ENCODE results near the gene OR2B3.
"Not testable (repeated sequence)": the region's sequence is repeated elsewhere in the genome, so short reads cannot be mapped to it uniquely, and the experiment has no call there.

The OR2B3 gene

DNA sequence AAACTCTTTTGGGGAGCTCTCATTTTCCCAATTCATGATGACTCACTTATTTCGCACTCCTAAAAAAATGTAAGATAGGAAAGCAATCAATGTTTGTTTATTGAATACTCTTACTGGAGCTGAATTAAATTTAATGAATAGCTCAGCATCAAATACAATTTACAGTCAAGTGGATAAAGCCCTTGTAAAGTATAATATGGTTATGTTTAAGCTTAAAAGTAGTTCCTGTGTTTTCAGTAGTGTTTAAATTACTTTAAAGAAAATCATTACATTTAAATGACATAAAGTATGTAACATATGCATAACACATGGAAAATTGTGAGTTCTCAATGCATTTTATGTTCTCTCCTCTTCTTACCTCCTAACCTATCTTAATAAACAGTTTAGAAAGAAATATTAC is at the start of gene OR2B3:
Gene OR2B3, minus strand, starts transcription at position 101 of the 400 bp plus-strand sequence. Its CDS starts 65 bp downstream, at position 36.
- DNase-seq: no peak

DNA sequence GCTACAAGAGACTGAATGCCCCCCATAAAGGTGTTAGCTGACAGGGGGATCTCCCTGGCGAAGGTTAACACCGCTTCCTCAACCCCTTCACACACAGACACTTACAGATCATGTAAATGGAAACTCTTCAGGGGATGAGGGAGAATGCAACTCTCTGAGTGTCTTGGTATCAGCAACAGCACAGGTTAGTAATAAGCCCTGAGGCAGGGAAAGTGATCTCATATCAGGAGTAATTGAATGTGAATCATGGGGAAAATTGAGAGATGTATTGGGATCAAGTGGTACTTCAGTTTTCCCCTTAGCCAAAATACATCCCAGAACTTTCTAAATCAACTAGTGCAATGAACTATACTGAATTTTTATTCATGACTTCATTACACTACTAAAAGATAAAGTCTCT is 44.6 kb upstream of the OR2B3 start:
- no peak for DNase-seq

GRCh38 chr6:29130644-29131043 is 43.5 kb upstream of the OR2B3 start:
- DNase-seq: no peak

GRCh38 chr6:29129326-29130012 is 42.4 kb upstream of the OR2B3 start:
- no peak for DNase-seq

- DNase-seq: not testable (repeated sequence)
These were observed 27.9 kb upstream of the OR2B3 start for GRCh38 chr6:29114964-29115363.

GRCh38 chr6:29112135-29112534 is 25.0 kb upstream of the OR2B3 start:
- peak; percentile 8 for DNase-seq

DNA sequence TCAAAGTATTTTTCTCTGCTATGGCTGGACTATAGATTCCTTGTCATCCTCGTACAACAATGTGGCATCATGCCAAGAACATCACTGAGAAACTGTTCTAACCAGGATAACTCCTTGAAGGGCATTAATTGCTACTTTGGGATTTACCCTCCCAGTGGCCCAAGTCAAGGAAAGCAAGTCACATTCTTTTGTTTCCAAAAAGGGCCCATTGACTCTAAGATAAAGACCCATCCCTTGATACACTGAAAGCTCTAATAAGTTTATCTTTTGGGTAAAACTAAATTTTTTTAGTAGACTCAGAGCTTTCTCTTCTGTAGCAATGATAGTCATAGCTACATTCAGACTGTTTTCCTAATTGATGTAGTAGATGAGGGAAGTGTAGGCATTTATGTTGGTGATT is 20.6 kb upstream of the OR2B3 start, which contains the start of gene OR2J3:
Gene OR2J3, plus strand, starts transcription at position 301 of the 400 bp plus-strand sequence. CDS start 3,833 bp downstream, outside the sequence.
- DNase-seq: no peak

GRCh38 chr6:29099190-29099589 is 12.1 kb upstream of the OR2B3 start, which contains the start of gene OR2J1:
TSS of gene OR2J1 (plus strand) at chr6:29099490. CDS start at chr6:29100943, 1,453 bp downstream.
- no peak for DNase-seq

- no peak for DNase-seq
These were observed 10.7 kb upstream of the OR2B3 start for GRCh38 chr6:29097803-29098202.

DNA sequence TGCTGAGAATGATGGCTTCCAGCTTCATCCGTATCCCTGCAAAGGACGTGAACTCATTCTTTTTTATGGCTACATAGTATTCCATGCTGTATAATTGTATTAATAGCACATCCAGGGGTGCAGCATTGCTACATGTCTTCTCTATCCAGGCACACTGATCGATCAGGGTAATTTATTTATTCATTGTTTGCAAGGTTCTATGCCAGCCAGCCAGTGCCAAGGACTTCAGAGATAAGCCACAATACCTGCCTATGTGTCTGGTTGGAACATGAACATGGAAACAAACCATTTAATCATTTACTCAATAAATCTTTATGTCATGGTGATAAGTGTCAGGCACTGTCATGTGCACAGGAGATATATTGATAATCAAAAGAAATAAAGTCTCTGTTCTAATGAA is 5.8 kb upstream of the OR2B3 start:
- no peak for DNase-seq

- DNase-seq: no peak
These were observed 4.7 kb downstream of the OR2B3 start for GRCh38 chr6:29082457-29082856.

DNA sequence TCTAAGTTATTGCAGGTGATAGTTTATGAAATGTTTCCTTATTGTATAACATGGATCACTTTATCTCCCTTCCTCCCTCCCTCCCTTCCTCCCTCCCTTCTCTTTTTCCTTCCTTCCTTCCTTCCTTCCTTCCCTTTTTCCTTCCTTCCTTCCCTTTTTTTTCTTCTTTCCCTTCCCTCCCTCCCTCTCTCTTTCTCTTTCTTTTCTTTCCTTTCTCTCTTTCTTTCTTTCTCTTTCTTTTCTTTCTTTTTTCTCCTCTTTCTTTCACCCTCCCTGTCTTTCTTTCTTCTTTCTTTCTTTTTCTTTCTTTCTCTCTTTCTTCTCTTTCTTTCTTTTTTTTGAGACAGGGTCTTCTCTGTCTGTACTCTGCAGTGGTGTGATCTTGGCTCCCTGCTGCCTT is 5.8 kb downstream of the OR2B3 start:
- DNase-seq: no peak

DNA sequence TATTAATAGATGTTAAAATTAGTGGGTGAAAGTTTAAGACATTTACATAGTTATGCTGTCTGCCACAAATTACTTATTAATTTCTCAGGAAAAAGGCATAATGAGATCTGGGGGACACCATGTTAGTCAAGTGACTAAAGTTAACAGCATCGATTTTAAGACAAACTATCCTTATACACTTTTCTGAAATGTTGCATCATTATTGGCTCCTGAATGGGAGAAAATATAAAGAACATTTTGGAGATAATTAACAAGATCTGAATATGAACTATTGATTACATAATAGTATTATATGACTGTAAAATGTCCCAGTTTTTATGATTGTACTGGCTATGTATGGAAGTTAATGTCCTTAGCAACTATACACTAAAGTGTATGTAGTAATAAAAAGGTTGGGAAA is 7.9 kb downstream of the OR2B3 start:
- no peak for DNase-seq

DNA sequence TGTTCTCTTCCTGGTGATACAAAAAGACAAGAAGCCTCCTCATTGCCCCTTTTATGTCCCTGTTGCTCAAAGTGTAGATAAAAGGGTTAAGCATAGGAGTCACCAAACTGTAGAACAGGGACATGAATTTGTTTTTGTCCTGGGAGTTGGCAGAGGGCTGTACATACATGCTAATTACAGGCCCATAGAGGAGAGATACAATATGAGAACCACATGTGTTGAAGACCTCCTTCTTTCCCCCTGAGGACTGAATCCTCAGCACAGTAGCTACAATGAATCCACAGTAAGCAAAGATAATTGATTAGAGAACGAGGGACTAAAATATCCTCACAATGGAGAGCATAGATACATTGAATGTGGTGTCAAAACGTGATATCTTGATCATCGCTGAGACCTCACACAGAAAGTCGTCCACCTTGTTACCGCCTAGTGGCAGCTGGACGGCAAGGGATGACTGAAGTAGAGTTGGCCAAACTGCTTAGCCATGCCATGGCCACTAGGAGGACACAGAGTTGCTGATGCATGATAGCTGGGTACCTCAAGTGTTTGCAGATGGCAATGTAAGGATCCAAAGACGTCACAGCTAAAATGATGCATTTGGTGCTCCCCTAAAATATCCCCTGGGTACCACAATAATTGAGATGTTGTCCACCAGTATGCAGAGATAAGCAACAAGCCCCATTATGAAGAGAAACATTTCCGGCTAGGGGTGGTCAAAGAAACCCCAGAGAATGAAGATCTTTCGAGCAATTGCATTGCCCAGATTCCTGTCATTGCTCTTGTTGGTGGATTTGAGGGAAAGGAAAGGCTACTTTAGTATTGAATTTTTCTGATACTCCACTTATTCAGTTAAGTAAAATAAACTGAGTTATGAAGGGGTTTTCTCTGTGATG is 15.0 kb downstream of the OR2B3 start:
- DNase-seq: peak; percentile 81

DNA sequence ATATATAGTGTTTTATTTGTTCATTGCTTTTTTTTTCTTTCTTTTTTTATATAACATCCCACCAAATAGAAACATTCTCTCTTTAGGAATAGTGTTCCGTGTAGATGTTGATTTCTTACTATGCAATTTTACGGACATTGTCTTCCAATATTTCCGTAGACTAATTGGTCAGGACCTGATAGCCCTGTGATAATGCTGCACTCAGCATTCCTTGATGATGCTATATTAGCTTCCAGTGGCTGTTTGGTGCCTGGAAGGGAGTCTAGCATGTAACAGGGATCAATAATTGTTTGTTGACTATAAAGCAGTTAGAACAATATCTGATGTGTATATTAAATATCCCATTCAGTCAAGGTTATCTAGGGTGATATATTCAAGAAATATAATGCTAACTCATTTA is 35.4 kb downstream of the OR2B3 start:
- DNase-seq: no peak

- DNase-seq: no peak
These were observed 42.0 kb downstream of the OR2B3 start, which contains the start of gene OR2W1 for GRCh38 chr6:29045075-29045474. TSS of gene OR2W1 (minus strand) at chr6:29045175. CDS start at chr6:29045175, 0 bp downstream.

Measured in DMS53 (cell line).